ENCODE data around the gene CTNNA1.

- TF ChIP-seq ZFP30 (CRISPR knock-in tag; IDR thresholded peaks at IDR 0.05) (no peak), TSHZ2 (CRISPR knock-in tag; IDR thresholded peaks at IDR 0.05) (no peak), POU6F1 (CRISPR knock-in tag; IDR thresholded peaks at IDR 0.05; ENCODE audit: borderline replicate concordance, low read depth) (no peak), CREB5 (CRISPR knock-in tag; IDR thresholded peaks at IDR 0.05; ENCODE audit: low read depth) (no peak), PATZ1 (CRISPR knock-in tag; IDR thresholded peaks at IDR 0.05; ENCODE audit: borderline replicate concordance) (no peak), RARB (CRISPR knock-in tag; IDR thresholded peaks at IDR 0.05) (no peak), OSR1 (CRISPR knock-in tag; IDR thresholded peaks at IDR 0.05) (no peak)
Measured at GRCh38 chr5:138954257-138955012, 201.2 kb downstream of the CTNNA1 start.

Measured in SK-N-SH treated with all-trans-retinoic acid at 6 μM for 48 hours (cell line).